ENCODE results near the gene MSANTD3. TPM values are rescaled to one million over a fixed set of nuclear protein-coding genes. Genes with fewer than 3 reads are reported as not detected.
A peak's percentile ranks its signal among the peaks of the same experiment; 100 is the strongest.

MSANTD3 gene
- total RNA-seq, 1 donor from 2014 or later = 74.4 TPM

GRCh38 chr9:100397529-100398266, 29.2 kb upstream of the MSANTD3 start:
- no peak for TF ChIP-seq CTCF (conservative IDR thresholded peaks at IDR 0.05; ENCODE audit: low read depth, low read length)
- no peak for DNase-seq (ENCODE audit: low read depth)
- no peak overlapping the region for H3K4me3 ChIP-seq (ENCODE audit: low read depth, low read length)

GRCh38 chr9:100401042-100401441, 25.9 kb upstream of the MSANTD3 start:
- peak; percentile 4 for TF ChIP-seq CTCF (conservative IDR thresholded peaks at IDR 0.05; ENCODE audit: low read depth, low read length)
- no peak for DNase-seq (ENCODE audit: low read depth)
- no peak overlapping the region for H3K4me3 ChIP-seq (ENCODE audit: low read depth, low read length)

GRCh38 chr9:100406962-100407361, 20.0 kb upstream of the MSANTD3 start:
- TF ChIP-seq CTCF (conservative IDR thresholded peaks at IDR 0.05; ENCODE audit: low read depth, low read length) = no peak
- no peak for DNase-seq (ENCODE audit: low read depth)
- H3K4me3 ChIP-seq (ENCODE audit: low read depth, low read length) = no peak overlapping the region

GRCh38 chr9:100408546-100409175, 18.3 kb upstream of the MSANTD3 start:
- no peak overlapping the region for H3K4me3 ChIP-seq (ENCODE audit: low read depth, low read length)
- no peak for DNase-seq (ENCODE audit: low read depth)
- no peak for TF ChIP-seq CTCF (conservative IDR thresholded peaks at IDR 0.05; ENCODE audit: low read depth, low read length)

GRCh38 chr9:100409176-100409556, 17.8 kb upstream of the MSANTD3 start:
- no peak for DNase-seq (ENCODE audit: low read depth)
- no peak for TF ChIP-seq CTCF (conservative IDR thresholded peaks at IDR 0.05; ENCODE audit: low read depth, low read length)
- H3K4me3 ChIP-seq (ENCODE audit: low read depth, low read length) = no peak overlapping the region

- TF ChIP-seq CTCF (conservative IDR thresholded peaks at IDR 0.05; ENCODE audit: low read depth, low read length) = no peak
- peak; percentile 51 for DNase-seq (ENCODE audit: low read depth)
- H3K4me3 ChIP-seq (ENCODE audit: low read depth, low read length) = peak overlapping the region; percentile 55
These were observed 15.3 kb upstream of the MSANTD3 start for GRCh38 chr9:100411472-100412283.

All from epithelial cell of proximal tubule (primary cell).